ENCODE measurements around the gene LRRC30. TPM values are rescaled to one million over a fixed set of nuclear protein-coding genes. Genes with fewer than 3 reads are reported as not detected.
A peak's percentile ranks its signal among the peaks of the same experiment; 100 is the strongest.

LRRC30 gene
- total RNA-seq, 1 donor from 2014 or later: not detected

DNA sequence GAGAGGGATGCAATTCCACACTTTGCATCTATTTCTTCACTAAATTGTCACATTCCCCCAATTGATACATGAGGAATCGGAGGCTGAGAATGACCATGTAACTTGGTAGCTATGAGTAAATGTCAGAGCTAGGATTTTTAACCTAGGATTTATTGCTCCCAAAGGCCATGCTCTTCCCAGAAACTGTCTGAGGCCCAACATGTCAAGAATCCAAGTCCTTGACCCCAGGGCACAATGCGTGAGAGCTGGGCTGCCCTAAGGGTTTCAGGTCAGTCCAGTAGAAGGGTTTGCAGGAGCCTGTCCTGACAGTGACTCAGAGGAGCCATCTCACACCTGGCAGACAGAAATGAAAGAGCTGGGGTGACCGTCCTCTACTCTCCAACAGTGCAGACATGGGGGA lies 30.3 kb downstream of the LRRC30 start:
- Histone ChIP-seq H3K4me3 (no peak overlapping the region), H3K36me3 (no peaks in the 10 kb centered on the region), H3K27ac (no peak overlapping the region), H3K9me3 (no peaks in the 10 kb centered on the region), H3K27me3 (no peaks in the 10 kb centered on the region), H3K4me1 (no peaks in the 10 kb centered on the region)
- intact Hi-C loops (cut with DNase I): no loop called here
- no peak for DNase-seq (ENCODE audit: extremely low spot score in 2 of 2)
- TF ChIP-seq CTCF (IDR thresholded peaks at IDR 0.05): no peak
- no peak for TF ChIP-seq POLR2AphosphoS5 (IDR thresholded peaks at IDR 0.05; ENCODE audit: insufficient read depth in 1 of 2, low read depth in 1 of 2)
- no peak for TF ChIP-seq POLR2A (IDR thresholded peaks at IDR 0.05)

DNA sequence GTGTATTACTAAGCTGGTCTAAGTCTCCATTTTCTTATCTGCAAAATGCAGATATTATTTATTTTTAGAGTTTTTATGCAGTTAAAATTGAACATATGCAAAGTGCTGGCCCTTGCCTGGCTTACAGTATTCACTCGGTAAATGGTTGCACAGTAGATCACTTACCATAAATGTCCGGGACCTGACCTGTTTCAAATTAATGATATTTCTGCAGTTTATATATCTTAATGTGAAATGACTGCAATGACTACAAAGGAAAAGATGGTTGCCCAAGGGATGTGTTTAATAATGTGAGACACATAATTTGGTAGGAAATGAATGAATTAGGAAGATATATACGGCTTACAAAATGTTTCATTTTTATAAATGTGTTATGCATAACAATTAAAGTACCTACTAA lies 37.1 kb downstream of the LRRC30 start:
- Histone ChIP-seq H3K4me1 (peaks cover 6% of the 10 kb centered on the region), H3K27ac (no peak overlapping the region), H3K27me3 (no peaks in the 10 kb centered on the region), H3K4me3 (no peak overlapping the region), H3K9me3 (no peaks in the 10 kb centered on the region), H3K36me3 (no peaks in the 10 kb centered on the region)
- TF ChIP-seq POLR2A (IDR thresholded peaks at IDR 0.05) (no peak), CTCF (IDR thresholded peaks at IDR 0.05) (no peak), POLR2AphosphoS5 (IDR thresholded peaks at IDR 0.05; ENCODE audit: insufficient read depth in 1 of 2, low read depth in 1 of 2) (no peak)
- no peak for DNase-seq (ENCODE audit: extremely low spot score in 2 of 2)
- intact Hi-C loops (cut with DNase I): no loop called here

- H3K27ac ChIP-seq: no peak overlapping the region
- no peaks in the 10 kb centered on the region for H3K27me3 ChIP-seq
- no peak overlapping the region for H3K4me3 ChIP-seq
- intact Hi-C loops (cut with DNase I): no loop called here
- no peak for DNase-seq (ENCODE audit: extremely low spot score in 2 of 2)
- H3K4me1 ChIP-seq: peaks cover 19% of the 10 kb centered on the region
- no peaks in the 10 kb centered on the region for H3K9me3 ChIP-seq
- no peaks in the 10 kb centered on the region for H3K36me3 ChIP-seq
- no peak for TF ChIP-seq CTCF (IDR thresholded peaks at IDR 0.05)
- TF ChIP-seq POLR2AphosphoS5 (IDR thresholded peaks at IDR 0.05; ENCODE audit: insufficient read depth in 1 of 2, low read depth in 1 of 2): no peak
- TF ChIP-seq POLR2A (IDR thresholded peaks at IDR 0.05): no peak
Observed at GRCh38 chr18:7269942-7270341, 39.1 kb downstream of the LRRC30 start.

DNA sequence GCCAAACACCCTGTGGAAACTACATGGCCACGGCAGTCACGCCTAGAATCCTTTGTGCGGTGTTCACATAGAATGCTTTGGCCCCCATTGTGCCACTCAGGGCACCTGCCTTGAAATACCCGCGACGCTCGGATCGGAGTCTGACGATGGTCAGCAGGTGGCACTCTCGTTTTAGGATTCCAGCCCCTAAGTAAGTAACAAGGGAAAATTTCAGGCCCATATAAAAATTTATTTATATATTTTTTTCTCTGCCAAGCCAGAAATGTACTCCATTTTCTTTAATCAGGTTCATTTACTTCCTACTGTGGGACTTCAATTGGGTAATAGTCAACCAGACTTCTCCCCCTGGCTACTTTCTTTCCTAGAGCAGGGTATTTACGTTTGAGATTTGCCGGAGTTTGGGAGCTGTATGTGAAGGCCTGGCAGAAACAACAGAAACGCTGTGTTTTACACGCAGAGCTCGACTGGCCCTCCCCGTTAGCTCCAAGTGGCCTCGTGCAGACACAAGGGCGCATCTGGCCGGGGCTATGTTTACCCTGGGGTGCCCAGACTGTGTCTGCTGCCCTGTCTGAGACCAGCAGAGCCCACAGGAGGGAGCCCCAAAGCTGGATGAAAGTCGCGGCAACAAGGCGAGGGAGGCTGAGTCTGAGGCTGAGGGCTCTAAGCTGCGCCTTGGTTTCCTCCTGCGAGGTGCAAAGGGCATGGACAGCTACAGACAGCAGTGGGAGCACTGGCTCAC lies 41.6 kb downstream of the LRRC30 start:
- Histone ChIP-seq H3K27ac (peak overlapping the region; percentile 31), H3K4me1 (peaks cover 19% of the 10 kb centered on the region), H3K9me3 (no peaks in the 10 kb centered on the region), H3K4me3 (no peak overlapping the region), H3K27me3 (no peaks in the 10 kb centered on the region), H3K36me3 (no peaks in the 10 kb centered on the region)
- TF ChIP-seq CTCF (IDR thresholded peaks at IDR 0.05): peak; percentile 3 to 30 (median 20)
- peak in 1 of 2 donors; percentile 17 for TF ChIP-seq POLR2AphosphoS5 (IDR thresholded peaks at IDR 0.05; ENCODE audit: insufficient read depth in 1 of 2, low read depth in 1 of 2)
- TF ChIP-seq POLR2A (IDR thresholded peaks at IDR 0.05): no peak
- intact Hi-C loops (cut with DNase I): loop anchor here (2.0 kb wide), 1 partner anchor 296 kb away; no protein-coding TSS in a partner anchor
- DNase-seq (ENCODE audit: extremely low spot score in 2 of 2): no peak

DNA sequence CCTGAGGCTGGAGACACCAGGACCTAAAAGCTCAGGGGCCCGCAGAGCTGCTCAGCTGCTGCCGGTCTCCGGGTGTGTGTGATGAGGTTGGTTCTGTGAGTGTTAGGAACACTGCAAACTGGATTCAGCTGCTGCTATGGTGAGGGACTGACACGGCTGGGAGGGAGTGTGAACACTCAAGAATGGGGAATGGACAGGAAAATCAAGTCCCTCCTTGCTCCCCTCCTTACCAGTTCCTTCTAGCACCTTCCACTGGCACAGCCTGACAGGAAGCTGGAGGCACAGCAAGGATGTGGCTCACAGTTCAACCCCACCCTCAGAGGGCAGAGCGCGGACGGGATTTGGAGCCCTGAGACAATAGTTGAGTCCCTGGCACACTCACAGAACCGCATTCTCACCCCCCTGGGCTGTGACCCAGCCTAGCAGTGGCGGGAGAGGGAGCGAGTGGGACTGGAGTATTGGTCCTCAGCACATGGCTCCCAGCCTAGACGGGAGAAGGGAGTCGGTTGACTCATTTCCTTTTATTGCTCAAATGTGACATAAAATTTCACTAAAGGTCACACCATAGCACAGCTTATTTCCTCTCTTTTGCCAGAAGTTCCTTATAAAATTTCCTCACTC lies 42.5 kb downstream of the LRRC30 start:
- Histone ChIP-seq H3K4me3 (no peak overlapping the region), H3K9me3 (no peaks in the 10 kb centered on the region), H3K36me3 (no peaks in the 10 kb centered on the region), H3K27me3 (no peaks in the 10 kb centered on the region), H3K27ac (peak overlapping the region; percentile 31), H3K4me1 (peaks cover 19% of the 10 kb centered on the region)
- no peak for TF ChIP-seq CTCF (IDR thresholded peaks at IDR 0.05)
- TF ChIP-seq POLR2AphosphoS5 (IDR thresholded peaks at IDR 0.05; ENCODE audit: insufficient read depth in 1 of 2, low read depth in 1 of 2): peak in 1 of 2 donors; percentile 77
- no peak for TF ChIP-seq POLR2A (IDR thresholded peaks at IDR 0.05)
- intact Hi-C loops (cut with DNase I): loop anchor here (2.0 kb wide), 1 partner anchor 295 kb away; no protein-coding TSS in a partner anchor
- peak in 1 of 2 donors; percentile 94 for DNase-seq (ENCODE audit: extremely low spot score in 2 of 2)

All from vagina (tissue), 2 donors.